Mononuclear cell (primary cell): Measurements from ENCODE around the gene SLC41A1. TPM values are rescaled to one million over a fixed set of nuclear protein-coding genes. Genes with fewer than 3 reads are reported as not detected.

ENCODE experiments used
- H3K27me3 ChIP-seq: 2 replicates; pipeline ENCODE4 v1.6.0; 2011; ENCODE audit warnings: low read length, control low read depth; ENCODE audit not compliant: insufficient read depth
- H3K4me1 ChIP-seq: 2 replicates; pipeline ENCODE4 v1.5.1; 2011; ENCODE audit warnings: mild to moderate bottlenecking, low read length, control low read depth; ENCODE audit not compliant: insufficient read depth
- H3K4me3 ChIP-seq: 2 replicates; pipeline ENCODE4 v1.5.1; 2011; ENCODE audit warnings: mild to moderate bottlenecking, low read length, moderate library complexity
- H3K9me3 ChIP-seq: 2 replicates; pipeline ENCODE4 v1.5.1; 2011; ENCODE audit warnings: low read depth, mild to moderate bottlenecking, control low read depth, low read length
- total RNA-seq: library from RNA; depleted of rRNA; stranded (reverse); fragments of >200 nt; gene quantifications from one replicate; pipeline ENCODE4 v1.2.3, GENCODE V29; 2012

The SLC41A1 gene
- total RNA-seq, 1 donor = 16.1 TPM

- Histone ChIP-seq H3K4me3 (no peak overlapping the region), H3K9me3 (no peaks in the 10 kb centered on the region), H3K27me3 (no peaks in the 10 kb centered on the region), H3K4me1 (peaks cover 33% of the 10 kb centered on the region)
These were observed 7.8 kb downstream of the SLC41A1 start for GRCh38 chr1:205805082-205805711.

DNA sequence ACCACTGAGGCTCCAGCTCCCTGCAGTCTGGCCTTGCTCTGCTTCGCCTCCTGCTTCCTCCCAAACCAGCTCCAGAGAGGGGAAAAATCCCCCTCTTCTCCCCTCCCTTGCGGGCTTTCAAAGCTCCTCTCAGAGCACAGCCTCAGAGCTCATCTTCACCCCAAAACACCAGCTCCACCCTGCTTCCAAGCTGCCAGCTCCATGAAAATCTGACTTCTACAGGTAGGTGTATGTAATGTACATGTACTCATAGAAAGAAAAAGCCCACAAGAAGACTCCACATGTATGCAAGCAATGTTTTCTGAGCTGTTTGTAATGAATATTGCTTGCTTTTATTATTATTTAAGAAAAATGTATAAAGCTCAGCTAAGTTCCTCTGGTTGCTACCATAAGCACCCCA is 8.4 kb downstream of the SLC41A1 start:
- H3K9me3 ChIP-seq = no peaks in the 10 kb centered on the region
- H3K4me3 ChIP-seq = no peak overlapping the region
- peaks cover 29% of the 10 kb centered on the region for H3K4me1 ChIP-seq
- no peaks in the 10 kb centered on the region for H3K27me3 ChIP-seq

DNA sequence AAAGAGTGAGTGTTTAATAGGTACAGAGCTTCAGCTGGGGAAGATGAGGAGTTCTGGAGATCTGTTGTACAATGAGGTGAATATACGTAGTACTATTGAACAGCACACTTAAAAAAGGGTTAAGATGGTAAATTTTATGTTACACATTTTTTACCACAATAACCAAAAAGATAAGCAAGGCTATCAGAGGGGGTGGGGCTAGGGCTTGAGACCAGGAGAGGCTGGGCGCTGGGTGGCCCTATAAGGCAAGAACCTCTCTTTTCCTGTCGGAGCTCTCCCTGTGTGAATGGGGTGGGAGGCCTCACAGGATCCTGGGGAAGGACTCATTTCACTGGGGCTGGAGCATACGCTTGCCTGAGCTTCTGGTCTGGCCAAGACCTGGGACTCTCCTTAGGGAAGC is 9.0 kb downstream of the SLC41A1 start:
- Histone ChIP-seq H3K4me1 (peaks cover 24% of the 10 kb centered on the region), H3K4me3 (no peak overlapping the region)

DNA sequence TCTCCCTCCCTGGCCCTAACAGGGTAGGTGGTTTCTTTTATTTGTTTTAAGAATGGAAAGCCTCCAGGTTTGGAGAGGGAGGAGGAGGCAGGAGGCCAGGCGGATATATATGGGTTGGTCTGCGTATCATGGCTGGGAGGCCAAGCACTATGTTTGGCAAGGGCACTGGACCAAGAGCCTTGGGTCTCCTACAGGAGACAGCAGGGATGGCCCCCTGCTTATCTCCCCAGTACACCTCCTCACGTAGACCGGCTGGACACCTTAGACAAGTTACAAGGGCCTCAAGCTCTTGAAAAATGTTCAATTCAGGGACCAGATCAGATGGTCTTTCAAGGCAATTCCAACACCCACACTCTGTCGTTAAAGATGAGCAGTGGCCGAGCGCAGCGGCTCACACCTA is 10.9 kb downstream of the SLC41A1 start:
- Histone ChIP-seq H3K4me3 (no peak overlapping the region), H3K9me3 (no peaks in the 10 kb centered on the region), H3K27me3 (no peaks in the 10 kb centered on the region), H3K4me1 (peaks cover 22% of the 10 kb centered on the region)

More for the DNA sequence above, 9.0 kb downstream of the SLC41A1 start:
- Histone ChIP-seq H3K9me3 (no peaks in the 10 kb centered on the region), H3K27me3 (no peaks in the 10 kb centered on the region)

DNA sequence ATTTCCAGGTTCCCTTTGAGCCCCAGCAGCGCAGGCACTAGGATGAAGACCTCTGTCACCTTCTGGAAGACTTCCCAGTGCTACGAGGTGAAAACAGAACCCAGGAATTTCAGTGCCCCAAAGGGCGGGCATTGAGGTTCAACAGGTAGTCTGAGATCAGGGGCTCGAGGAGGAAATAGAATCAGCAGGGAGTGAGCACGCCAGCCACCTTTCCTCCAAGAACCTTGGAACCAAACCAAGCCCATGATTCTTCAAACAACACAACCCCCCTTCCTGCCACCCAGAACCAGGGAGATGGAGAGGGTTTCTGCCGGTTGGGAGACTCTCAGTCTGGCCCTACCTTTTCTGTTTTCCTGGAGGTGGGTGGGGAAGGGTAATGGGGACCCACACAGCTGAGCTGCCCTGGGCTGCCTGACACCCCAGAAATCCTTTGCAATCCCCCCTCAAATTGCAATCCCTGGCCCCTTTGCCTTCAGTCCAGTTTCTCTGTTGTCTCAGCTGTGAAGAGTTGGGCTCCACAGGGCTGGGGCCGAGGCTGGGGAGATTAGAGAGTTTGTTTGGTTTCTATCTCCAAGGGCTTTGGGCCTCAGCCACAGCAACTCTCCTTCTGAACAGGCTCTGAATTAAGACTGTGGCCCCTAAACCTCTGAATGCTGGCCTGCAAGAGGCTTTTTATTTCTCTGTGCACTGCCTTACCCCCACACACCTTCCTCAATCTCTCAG is 11.9 kb downstream of the SLC41A1 start:
- H3K4me1 ChIP-seq = peaks cover 13% of the 10 kb centered on the region
- H3K27me3 ChIP-seq = no peaks in the 10 kb centered on the region
- H3K9me3 ChIP-seq = no peaks in the 10 kb centered on the region
- H3K4me3 ChIP-seq = no peak overlapping the region

GRCh38 chr1:205800427-205800826 is 12.6 kb downstream of the SLC41A1 start:
- Histone ChIP-seq H3K4me1 (peaks cover 6% of the 10 kb centered on the region), H3K27me3 (no peaks in the 10 kb centered on the region), H3K4me3 (no peak overlapping the region), H3K9me3 (no peaks in the 10 kb centered on the region)

GRCh38 chr1:205798577-205798976 is 14.4 kb downstream of the SLC41A1 start:
- Histone ChIP-seq H3K4me3 (no peak overlapping the region), H3K4me1 (peaks cover 7% of the 10 kb centered on the region), H3K27me3 (no peaks in the 10 kb centered on the region), H3K9me3 (no peaks in the 10 kb centered on the region)

DNA sequence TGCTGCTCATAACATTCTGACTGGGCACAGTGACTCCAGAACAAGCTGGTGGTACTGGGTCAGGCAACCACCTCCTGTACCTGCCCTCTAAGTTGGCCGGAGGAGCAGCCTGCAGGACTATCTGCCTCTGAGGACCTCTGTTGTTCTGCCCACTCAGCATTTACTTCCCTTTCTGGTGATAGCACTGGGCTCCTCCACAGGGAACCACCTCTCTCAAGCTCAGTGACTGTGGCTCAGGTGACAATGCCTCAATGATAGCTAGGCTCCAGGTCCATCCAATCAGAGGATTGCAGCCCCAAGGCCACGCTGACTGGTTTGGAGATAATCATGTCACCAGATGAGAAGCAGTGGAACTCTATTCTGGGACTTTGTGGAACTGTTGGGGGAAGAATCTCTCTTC is 15.8 kb downstream of the SLC41A1 start:
- Histone ChIP-seq H3K4me3 (no peak overlapping the region), H3K27me3 (no peaks in the 10 kb centered on the region), H3K9me3 (no peaks in the 10 kb centered on the region), H3K4me1 (peaks cover 7% of the 10 kb centered on the region)

DNA sequence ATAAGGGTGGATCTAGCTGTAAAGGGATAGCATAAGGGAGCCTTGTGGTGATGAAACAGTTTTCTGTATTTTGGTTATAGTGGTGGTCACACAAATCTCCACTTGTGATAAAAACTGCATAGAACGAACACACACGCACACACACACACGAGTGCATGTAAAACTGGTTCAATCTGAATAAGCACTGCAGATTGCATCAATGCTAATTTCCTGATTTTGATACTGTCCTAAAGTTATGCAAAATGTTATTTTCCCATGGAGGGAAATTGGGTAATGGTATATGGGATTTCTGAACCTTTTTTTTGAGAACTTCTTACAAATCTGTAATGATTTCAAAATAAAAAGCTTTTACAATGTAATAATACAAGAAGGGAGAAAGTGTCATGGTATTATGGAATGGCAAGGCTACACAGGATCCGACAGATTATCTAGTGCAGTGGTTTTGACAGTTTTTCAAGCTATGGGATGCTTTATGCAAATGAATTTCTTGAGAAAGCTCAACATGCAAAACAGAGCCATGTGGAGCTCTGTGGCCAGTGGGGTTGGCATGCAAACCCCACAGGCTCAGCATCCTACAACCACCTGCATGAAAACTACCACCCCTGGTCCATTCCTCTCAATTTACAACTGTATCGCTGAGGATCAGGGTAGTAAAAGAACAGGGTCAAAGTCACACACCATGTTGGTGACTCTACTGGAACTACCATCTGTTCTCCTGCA is 18.8 kb downstream of the SLC41A1 start:
- Histone ChIP-seq H3K4me1 (peaks cover 7% of the 10 kb centered on the region), H3K27me3 (no peaks in the 10 kb centered on the region), H3K4me3 (no peak overlapping the region), H3K9me3 (no peaks in the 10 kb centered on the region)

DNA sequence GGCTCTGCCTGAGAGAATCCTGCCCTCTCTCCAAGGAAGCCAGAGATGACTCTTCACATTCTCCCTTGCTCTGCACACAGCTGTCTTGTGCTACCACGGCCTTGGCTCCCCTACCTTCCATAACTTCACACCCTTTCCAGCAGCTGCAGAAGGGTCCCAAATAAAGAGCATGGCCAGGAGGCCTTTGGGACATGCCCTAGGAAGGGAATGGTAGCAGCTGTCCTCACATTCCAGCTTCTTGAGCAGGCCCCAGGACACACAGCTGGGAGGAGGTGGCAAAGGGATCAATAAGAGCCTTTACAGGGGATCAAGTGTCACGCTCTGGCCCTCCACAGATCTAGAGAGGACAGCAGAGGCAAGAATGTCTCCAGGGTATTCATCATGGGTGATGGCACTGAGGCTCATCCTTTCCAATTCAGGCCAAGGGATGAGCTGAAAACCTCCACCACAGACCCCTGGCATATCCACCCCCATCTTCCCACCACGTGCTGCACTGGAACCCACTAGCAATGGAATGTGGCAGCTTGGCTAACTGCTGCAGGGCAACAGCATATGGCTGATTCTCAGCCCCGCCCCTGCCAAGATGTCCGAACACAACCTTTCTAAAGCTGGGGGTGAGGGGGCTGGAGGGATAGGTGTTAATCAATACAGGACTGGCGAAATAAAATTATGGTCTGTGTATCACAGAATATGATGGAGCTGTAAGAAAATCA is 19.9 kb downstream of the SLC41A1 start:
- Histone ChIP-seq H3K4me3 (no peak overlapping the region), H3K27me3 (no peaks in the 10 kb centered on the region), H3K4me1 (peaks cover 7% of the 10 kb centered on the region), H3K9me3 (no peaks in the 10 kb centered on the region)

DNA sequence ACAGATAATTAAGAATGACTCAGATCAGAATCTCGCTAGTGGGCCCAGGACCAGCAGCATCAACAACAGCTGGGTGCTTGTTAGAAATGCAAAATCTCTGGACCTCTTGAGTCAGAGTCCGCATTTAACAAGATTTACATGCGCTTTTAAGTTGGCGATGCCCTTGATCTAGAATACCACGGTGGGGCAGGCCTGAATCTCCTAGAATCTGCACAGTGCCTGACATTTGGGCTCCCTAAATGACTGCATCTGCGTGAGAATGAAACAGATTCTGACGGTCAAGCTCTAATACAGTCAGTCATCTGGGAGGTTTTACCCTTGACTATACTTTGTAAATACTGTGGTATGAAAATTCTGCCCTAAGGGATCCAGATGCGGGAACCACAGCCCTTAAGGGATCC is 20.5 kb downstream of the SLC41A1 start:
- no peaks in the 10 kb centered on the region for H3K27me3 ChIP-seq

DNA sequence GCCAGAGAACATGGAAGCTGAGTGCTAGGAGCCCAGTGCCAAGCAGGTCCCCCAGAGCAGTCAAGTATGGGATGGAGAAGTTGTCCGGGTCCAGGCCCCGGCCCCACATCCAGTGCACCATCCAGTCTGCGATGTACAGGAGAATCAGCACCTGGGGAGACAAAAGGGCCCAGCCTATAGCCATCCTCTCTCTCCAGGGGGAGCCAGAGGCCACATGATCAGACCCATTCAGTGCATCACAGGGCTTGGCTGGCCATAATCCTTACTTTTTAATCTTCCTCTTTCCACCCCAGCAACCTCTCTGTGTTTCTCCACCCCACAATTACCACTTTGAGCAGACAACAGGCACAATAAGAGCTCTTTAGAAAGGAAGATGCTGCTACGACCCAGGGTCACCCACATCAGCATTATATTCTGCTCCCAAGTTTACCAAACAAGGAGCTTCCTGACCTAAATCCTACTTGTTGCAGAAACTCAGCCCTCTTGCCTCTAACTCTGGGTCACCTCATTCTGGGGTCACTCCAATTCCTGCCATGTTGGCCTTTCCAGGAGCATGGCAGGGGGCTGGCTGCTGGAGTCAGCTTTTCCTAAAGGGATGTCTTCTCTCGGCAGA is 21.3 kb downstream of the SLC41A1 start:
- peaks cover 7% of the 10 kb centered on the region for H3K4me1 ChIP-seq

More for the DNA sequence above, 20.5 kb downstream of the SLC41A1 start:
- H3K9me3 ChIP-seq = no peaks in the 10 kb centered on the region
- peaks cover 7% of the 10 kb centered on the region for H3K4me1 ChIP-seq
- no peak overlapping the region for H3K4me3 ChIP-seq

GRCh38 chr1:205787287-205787916 is 25.6 kb downstream of the SLC41A1 start:
- no peaks in the 10 kb centered on the region for H3K27me3 ChIP-seq
- peaks cover 5% of the 10 kb centered on the region for H3K4me1 ChIP-seq
- H3K9me3 ChIP-seq = no peaks in the 10 kb centered on the region
- H3K4me3 ChIP-seq = no peak overlapping the region

More for the DNA sequence above, 21.3 kb downstream of the SLC41A1 start:
- Histone ChIP-seq H3K27me3 (no peaks in the 10 kb centered on the region), H3K4me3 (no peak overlapping the region), H3K9me3 (no peaks in the 10 kb centered on the region)

GRCh38 chr1:205786601-205787000 is 26.4 kb downstream of the SLC41A1 start:
- Histone ChIP-seq H3K27me3 (no peaks in the 10 kb centered on the region), H3K9me3 (no peaks in the 10 kb centered on the region), H3K4me1 (peaks cover 5% of the 10 kb centered on the region), H3K4me3 (no peak overlapping the region)
